CD14-positive monocyte (primary cell): ENCODE results near the gene DDA1. TPM values are rescaled to one million over a fixed set of nuclear protein-coding genes. Genes with fewer than 3 reads are reported as not detected.

ENCODE experiments used
- DNase-seq, 3 donors: peaks; one replicate each; pipeline ENCODE4 v3.0.0-alpha.2; 2011 to 2022
- H2AFZ ChIP-seq: 2 replicates; pipeline ENCODE4 v1.6.0; 2012; ENCODE audit warnings: mild to moderate bottlenecking, low read depth, low read length, inconsistent platforms; ENCODE audit not compliant: insufficient read depth, poor library complexity, severe bottlenecking
- H3K27ac ChIP-seq, 2 donors: 1 replicate in 1 of 2; 2 replicates in 1 of 2; pipeline ENCODE4 v1.5.1; 2012 to 2013; ENCODE audit warnings: low read length in 2 of 2, control low read depth in 1 of 2, inconsistent platforms in 1 of 2, low read depth in 1 of 2, mild to moderate bottlenecking in 1 of 2
- H3K27me3 ChIP-seq, 2 donors: one replicate each; pipeline versions ENCODE4 v1.6.0 to v1.6.1; 2011 to 2013; ENCODE audit warnings: low read length in 2 of 2; ENCODE audit not compliant: control insufficient read depth in 2 of 2, insufficient read depth in 2 of 2
- H3K36me3 ChIP-seq, 2 donors: replicated peaks in 1 of 2; 1 replicate in 1 of 2; 2 replicates in 1 of 2; pipeline versions ENCODE4 v1.5.1 to v1.6.1; 2012 to 2013; ENCODE audit warnings: low read length in 2 of 2, control low read depth in 1 of 2, inconsistent platforms in 1 of 2, mild to moderate bottlenecking in 1 of 2; ENCODE audit not compliant: insufficient read depth in 2 of 2, control insufficient read depth in 1 of 2
- H3K4me1 ChIP-seq, 2 donors: 1 replicate in 1 of 2; 2 replicates in 1 of 2; pipeline versions ENCODE4 v1.5.1 to v1.6.1; 2012 to 2013; ENCODE audit warnings: low read length in 2 of 2, control low read depth in 1 of 2, inconsistent platforms in 1 of 2, mild to moderate bottlenecking in 1 of 2, moderate library complexity in 1 of 2; ENCODE audit not compliant: insufficient read depth in 2 of 2, control insufficient read depth in 1 of 2
- H3K4me2 ChIP-seq: replicated peaks from 2 replicates; pipeline ENCODE3; 2012; ENCODE audit warnings: low read length, moderate library complexity, mild to moderate bottlenecking; ENCODE audit not compliant: poor library complexity, severe bottlenecking; ENCODE audit errors: extremely low read depth
- H3K4me3 ChIP-seq, 3 experiments: fragments of 200-600 bp in 1 of 3; sonication (generic) in 1 of 3; replicated peaks in 1 of 3; 1 replicate in 2 of 3; 2 replicates in 1 of 3; pipeline ENCODE4 v1.5.1; 2011 to 2013; ENCODE audit warnings: low read length in 3 of 3, mild to moderate bottlenecking in 3 of 3, control low read depth in 2 of 3, low read depth in 2 of 3, inconsistent platforms in 1 of 3, moderate library complexity in 1 of 3
- H3K79me2 ChIP-seq: 2 replicates; pipeline ENCODE4 v1.6.0; 2012; ENCODE audit warnings: mild to moderate bottlenecking, control low read depth, inconsistent platforms, low read length, moderate library complexity; ENCODE audit not compliant: insufficient read depth
- H3K9ac ChIP-seq: 2 replicates; pipeline ENCODE4 v1.6.0; 2017; ENCODE audit warnings: low read length, mild to moderate bottlenecking; ENCODE audit not compliant: insufficient read depth, poor library complexity, severe bottlenecking
- H3K9me3 ChIP-seq, 2 donors: replicated peaks in 1 of 2; 1 replicate in 1 of 2; 2 replicates in 1 of 2; pipeline versions ENCODE4 v1.5.1 to v1.6.1; 2012 to 2013; ENCODE audit warnings: low read length in 2 of 2, control low read depth in 1 of 2; ENCODE audit not compliant: control insufficient read depth in 1 of 2, insufficient read depth in 1 of 2
- H4K20me1 ChIP-seq: 2 replicates; pipeline ENCODE4 v1.6.0; 2012; ENCODE audit warnings: mild to moderate bottlenecking, low read length, control low read depth, moderate library complexity; ENCODE audit not compliant: insufficient read depth
- H3K27ac Mint-ChIP-seq, 7 donors: one replicate each; pipeline ENCODE4 v1.8.0; 2020; ENCODE audit warnings: mild to moderate bottlenecking in 7 of 7, mixed read lengths in 7 of 7, moderate library complexity in 6 of 7, inconsistent platforms in 2 of 7
- H3K27me3 Mint-ChIP-seq, 3 donors: one replicate each; pipeline ENCODE4 v1.8.0; 2021 to 2022; ENCODE audit warnings: low read depth in 3 of 3, mild to moderate bottlenecking in 3 of 3, mixed read lengths in 3 of 3, moderate library complexity in 3 of 3, inconsistent platforms in 1 of 3
- H3K36me3 Mint-ChIP-seq, 2 donors: one replicate each; pipeline ENCODE4 v1.8.0; 2020; ENCODE audit warnings: mixed read lengths in 2 of 2, inconsistent platforms in 1 of 2, mild to moderate bottlenecking in 1 of 2
- H3K4me1 Mint-ChIP-seq: one replicate; pipeline ENCODE4 v1.8.0; 2020; ENCODE audit warnings: mild to moderate bottlenecking, mixed read lengths
- H3K4me3 Mint-ChIP-seq, 2 donors: one replicate each; pipeline ENCODE4 v1.8.0; 2020; ENCODE audit warnings: mild to moderate bottlenecking in 2 of 2, mixed read lengths in 2 of 2, moderate library complexity in 1 of 2
- H3K9me3 Mint-ChIP-seq, 7 donors: one replicate each; pipeline ENCODE4 v1.8.0; 2020 to 2022; ENCODE audit warnings: mixed read lengths in 7 of 7, mild to moderate bottlenecking in 6 of 7, moderate library complexity in 6 of 7, inconsistent platforms in 2 of 7
- CTCF ChIP-seq: fragments of 200-600 bp; IDR thresholded peaks from one replicate; pipeline ENCODE4 v1.8.0; 2022; ENCODE audit warnings: antibody characterized with exemption, mild to moderate bottlenecking
- WGBS: methylation state at CpG from one replicate; pipeline ENCODE4 v1.1.5; 2013; ENCODE audit warnings: missing lambda C conversion rate; ENCODE audit not compliant: insufficient coverage; 5-methylcytosine and 5-hydroxymethylcytosine counted together
- intact Hi-C, 2 donors: fragments of 100-400 bp; cut with micrococcal nuclease; formaldehyde crosslinking; loops; one replicate each; pipeline versions ENCODE4 v1.15.0 to v1.15.1; 2023
- polyA plus RNA-seq, 3 donors: library from polyadenylated mRNA; depleted of rRNA in 1 of 3; unstranded in 2 of 3; stranded (reverse) in 1 of 3; fragments of 300-500 nt in 2 of 3; fragments of >200 nt in 1 of 3; fragmentation: Illumina TruSeq in 2 of 3; gene quantifications; 1 replicate in 2 of 3; 2 replicates in 1 of 3; pipeline ENCODE4 v1.2.3, GENCODE V29; 2012 to 2021

The DDA1 gene
- polyA plus RNA-seq, 3 donors, result 22.5 to 49.5 (median 23.8) TPM

- Mint-ChIP-seq H3K36me3 (peaks cover 22 to 31% of the 10 kb centered on the region in 2 donors), H3K27me3 (peaks cover 22 to 33% (median 23%) of the 10 kb centered on the region in 3 donors), H3K27ac (no peak overlapping the region), H3K9me3 (peaks cover 0 to 13% (median 8%) of the 10 kb centered on the region in 7 donors), H3K4me1 (peaks cover 42% of the 10 kb centered on the region), H3K4me3 (no peak overlapping the region)
- no peak overlapping the region for H2AFZ ChIP-seq
- intact Hi-C loops, result no loop called here
- peaks cover 51 to 66% of the 10 kb centered on the region in 2 donors for H3K4me1 ChIP-seq
- TF ChIP-seq CTCF, result no peak
- H3K9me3 ChIP-seq, result peaks cover 0 to 12% of the 10 kb centered on the region in 2 donors
- WGBS, result 97% methylated on average over 40 of the region's 45 CpGs
- no peak overlapping the region for H3K4me2 ChIP-seq
- H3K36me3 ChIP-seq, result peaks cover 0 to 3% of the 10 kb centered on the region in 2 donors
- peaks cover 11 to 23% of the 10 kb centered on the region in 2 donors for H3K27me3 ChIP-seq
- no peak overlapping the region for H3K9ac ChIP-seq
- H3K27ac ChIP-seq, result no peak overlapping the region
- peaks cover 13% of the 10 kb centered on the region for H3K79me2 ChIP-seq
- peaks cover 23% of the 10 kb centered on the region for H4K20me1 ChIP-seq
- no peak overlapping the region for H3K4me3 ChIP-seq
- DNase-seq, result peak; percentile 43 to 59 (median 47)
These were observed 23.6 kb downstream of the DDA1 start for GRCh38 chr19:17332677-17333581.

- Mint-ChIP-seq H3K27me3 (peaks cover 19 to 26% (median 20%) of the 10 kb centered on the region in 3 donors), H3K27ac (peak overlapping the region; percentile 45 to 89 (median 82)), H3K4me3 (peak overlapping the region; percentile 84 to 90), H3K36me3 (peaks cover 22 to 31% of the 10 kb centered on the region in 2 donors), H3K4me1 (peaks cover 42% of the 10 kb centered on the region), H3K9me3 (peaks cover 0 to 13% (median 8%) of the 10 kb centered on the region in 7 donors)
- DNase-seq, result peak; percentile 69 to 79 (median 77)
- H4K20me1 ChIP-seq, result peaks cover 23% of the 10 kb centered on the region
- TF ChIP-seq CTCF, result no peak
- H3K79me2 ChIP-seq, result peaks cover 16% of the 10 kb centered on the region
- peak overlapping the region; percentile 72 for H3K9ac ChIP-seq
- peaks cover 50 to 66% of the 10 kb centered on the region in 2 donors for H3K4me1 ChIP-seq
- H3K9me3 ChIP-seq, result peaks cover 0 to 12% of the 10 kb centered on the region in 2 donors
- peak overlapping the region; percentile 98 for H3K4me2 ChIP-seq
- peaks cover 10 to 20% of the 10 kb centered on the region in 2 donors for H3K27me3 ChIP-seq
- peaks cover 0 to 3% of the 10 kb centered on the region in 2 donors for H3K36me3 ChIP-seq
- H2AFZ ChIP-seq, result peak overlapping the region; percentile 96
- H3K27ac ChIP-seq, result peak overlapping the region in 1 of 2 donors; percentile 65
- peak overlapping the region; percentile 49 to 93 (median 69) for H3K4me3 ChIP-seq
- 36% methylated on average over 52 of the region's 52 CpGs for WGBS
- intact Hi-C loops, result no loop called here
These were observed 24.4 kb downstream of the DDA1 start for GRCh38 chr19:17333611-17334413.
